Astrocyte of the cerebellum (primary cell): ENCODE results near the gene DNAJC27.
"Not testable (repeated sequence)": the region's sequence is repeated elsewhere in the genome, so short reads cannot be mapped to it uniquely, and the experiment has no call there.

Experiments
- DNase-seq: peaks from one replicate; pipeline ENCODE4 v3.0.0-alpha.2; 2011; ENCODE audit warnings: low read depth
- H3K4me3 ChIP-seq: 2 replicates; pipeline ENCODE4 v1.5.1; 2011; ENCODE audit warnings: mild to moderate bottlenecking, low read depth, low read length, moderate library complexity
- in situ Hi-C: cut with HindIII; loops from 2 replicates; pipeline ENCODE4 v1.10.0; 2017; ENCODE audit warnings: low sequenced_read_pairs
- TF ChIP-seq, protein P1 (sequence below): IDR thresholded peaks from 2 replicates; pipeline ENCODE4 v1.5.1; 2012; ENCODE audit warnings: low read length, low read depth, moderate library complexity, mild to moderate bottlenecking; ENCODE audit errors: missing control alignments

Gene DNAJC27

DNA sequence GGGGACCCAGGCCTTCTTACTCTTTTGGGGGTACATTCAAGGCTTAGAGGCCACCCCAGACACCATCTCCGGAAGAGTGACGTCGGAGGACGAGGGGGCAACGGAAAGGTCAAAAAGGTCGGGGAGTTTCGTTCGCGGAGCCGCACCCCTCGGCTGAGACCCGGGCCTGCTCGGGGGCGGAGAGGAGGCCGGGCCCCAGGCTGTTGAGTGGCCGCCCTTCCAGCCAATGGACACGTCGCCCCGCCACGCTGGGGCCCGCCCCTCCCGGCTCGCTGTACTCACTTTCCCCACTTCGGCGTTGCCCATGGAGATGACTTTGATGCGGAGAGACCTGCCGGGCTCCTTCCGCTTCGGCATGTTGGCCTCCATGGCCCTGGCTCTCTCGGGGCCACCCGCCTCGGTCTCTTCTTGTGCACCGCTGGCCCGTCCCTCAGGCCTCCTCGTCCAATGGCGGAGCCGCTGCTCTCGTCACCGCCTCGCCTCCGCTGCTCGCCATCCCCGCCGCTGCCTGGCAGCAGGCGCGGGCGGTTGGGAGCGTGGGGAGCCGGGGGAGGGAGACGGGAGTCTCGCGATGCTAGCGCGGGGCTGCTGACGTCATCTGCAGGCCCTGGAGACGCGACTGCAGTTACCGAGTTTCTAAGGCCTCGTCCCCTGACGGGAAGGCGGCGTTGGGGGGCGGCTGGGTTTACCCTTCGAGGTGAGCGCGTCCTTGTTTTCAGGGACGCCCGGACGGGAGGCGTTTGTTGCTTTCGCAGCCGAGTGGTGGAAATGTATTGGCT lies at the start of gene DNAJC27:
DNAJC27 (minus strand) TSS at position 420 of the 779 bp plus-strand sequence; CDS start at position 369, 51 bp downstream.
- H3K4me3 ChIP-seq, result peak within 1 kb of the TSS; percentile 75
- TF ChIP-seq, protein P1, sequence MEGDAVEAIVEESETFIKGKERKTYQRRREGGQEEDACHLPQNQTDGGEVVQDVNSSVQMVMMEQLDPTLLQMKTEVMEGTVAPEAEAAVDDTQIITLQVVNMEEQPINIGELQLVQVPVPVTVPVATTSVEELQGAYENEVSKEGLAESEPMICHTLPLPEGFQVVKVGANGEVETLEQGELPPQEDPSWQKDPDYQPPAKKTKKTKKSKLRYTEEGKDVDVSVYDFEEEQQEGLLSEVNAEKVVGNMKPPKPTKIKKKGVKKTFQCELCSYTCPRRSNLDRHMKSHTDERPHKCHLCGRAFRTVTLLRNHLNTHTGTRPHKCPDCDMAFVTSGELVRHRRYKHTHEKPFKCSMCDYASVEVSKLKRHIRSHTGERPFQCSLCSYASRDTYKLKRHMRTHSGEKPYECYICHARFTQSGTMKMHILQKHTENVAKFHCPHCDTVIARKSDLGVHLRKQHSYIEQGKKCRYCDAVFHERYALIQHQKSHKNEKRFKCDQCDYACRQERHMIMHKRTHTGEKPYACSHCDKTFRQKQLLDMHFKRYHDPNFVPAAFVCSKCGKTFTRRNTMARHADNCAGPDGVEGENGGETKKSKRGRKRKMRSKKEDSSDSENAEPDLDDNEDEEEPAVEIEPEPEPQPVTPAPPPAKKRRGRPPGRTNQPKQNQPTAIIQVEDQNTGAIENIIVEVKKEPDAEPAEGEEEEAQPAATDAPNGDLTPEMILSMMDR, result no peak
- peak; percentile 95 for DNase-seq
- in situ Hi-C loops, result no loop called here

DNA sequence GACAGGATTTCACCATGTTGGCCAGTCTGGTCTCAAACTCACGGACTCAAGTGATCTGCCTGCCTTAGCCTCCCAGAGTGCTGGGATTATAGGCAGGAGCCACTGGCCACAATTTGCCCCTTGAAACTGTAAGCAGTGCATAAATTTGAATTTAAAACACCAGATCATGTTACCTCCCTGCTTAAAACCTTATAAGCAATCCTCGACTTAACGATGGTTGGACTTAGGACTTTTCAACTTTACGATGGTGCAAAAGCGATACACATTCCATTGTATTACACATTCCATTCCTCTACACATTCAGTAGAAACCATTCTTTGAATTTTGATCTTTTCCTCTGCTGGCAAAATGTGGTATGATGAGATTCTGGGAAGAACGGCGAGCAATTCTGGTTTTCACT lies 46.9 kb upstream of the DNAJC27 start:
- TF ChIP-seq, protein P1, result no peak
- in situ Hi-C loops, result no loop called here
- no peak for DNase-seq
- H3K4me3 ChIP-seq, result no peak overlapping the region

DNA sequence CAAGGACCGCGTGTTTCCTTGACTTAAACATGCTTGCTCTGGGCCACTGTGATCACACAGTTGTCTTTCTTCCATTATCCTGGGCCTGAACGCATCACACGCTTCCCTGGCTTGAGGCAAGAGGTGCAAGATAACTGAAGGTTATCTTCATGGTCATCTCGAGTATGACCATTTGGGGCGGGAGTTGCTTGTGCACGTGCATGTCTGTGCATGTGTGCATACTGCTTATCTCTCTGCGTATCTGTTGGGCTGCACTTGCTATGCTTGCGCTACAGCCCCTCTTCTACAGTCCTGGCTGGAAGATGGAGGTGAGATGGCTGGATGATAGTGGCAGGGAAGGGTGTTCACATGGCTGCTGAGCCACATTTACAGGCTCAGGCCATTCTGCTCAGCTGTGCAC lies 42.9 kb upstream of the DNAJC27 start:
- no peak overlapping the region for H3K4me3 ChIP-seq
- no peak for DNase-seq
- TF ChIP-seq, protein P1, result no peak
- in situ Hi-C loops, result no loop called here

DNA sequence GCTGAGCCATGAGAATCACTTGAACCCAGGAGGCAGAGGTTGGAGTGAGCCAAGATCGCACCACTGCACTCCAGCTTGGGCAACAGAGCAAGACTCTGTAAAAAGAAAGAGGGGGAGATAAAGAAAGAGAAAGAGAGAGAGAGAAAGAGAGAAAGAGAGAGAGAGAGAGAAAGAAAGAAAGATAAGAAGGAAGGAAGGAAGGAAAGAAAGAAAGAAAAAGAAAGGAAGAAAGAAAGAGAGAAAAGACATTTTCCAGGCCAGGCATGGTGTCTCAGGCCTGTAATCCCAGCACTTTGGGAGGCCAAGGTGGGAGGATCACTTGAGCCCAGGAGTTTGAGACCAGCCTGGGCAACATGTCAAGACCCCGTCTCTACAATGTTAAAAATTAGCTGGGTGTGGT lies 39.6 kb upstream of the DNAJC27 start:
- in situ Hi-C loops, DNase-seq, H3K4me3 ChIP-seq: not testable (repeated sequence)

DNA sequence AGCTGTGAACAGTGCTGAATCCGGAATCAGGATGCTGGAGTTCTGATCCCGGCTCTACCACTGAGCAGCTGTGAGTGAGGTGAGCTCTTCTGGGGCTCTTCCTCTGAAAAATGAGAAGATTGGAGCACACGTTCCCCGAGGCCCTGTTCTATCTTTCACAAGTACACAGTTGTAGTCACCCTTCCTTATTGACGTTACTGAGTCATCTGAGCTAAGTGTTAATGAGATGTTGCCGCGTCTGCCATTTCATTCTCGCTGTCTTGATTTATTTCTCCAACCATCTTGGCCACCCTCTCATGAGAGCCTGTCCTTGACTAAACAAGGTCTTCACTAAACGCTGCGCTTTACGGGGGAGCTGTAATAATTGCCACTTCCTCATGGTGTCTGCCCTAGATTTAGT lies 38.2 kb upstream of the DNAJC27 start:
- in situ Hi-C loops, result no loop called here
- no peak overlapping the region for H3K4me3 ChIP-seq
- TF ChIP-seq, protein P1, result no peak
- DNase-seq, result no peak

DNA sequence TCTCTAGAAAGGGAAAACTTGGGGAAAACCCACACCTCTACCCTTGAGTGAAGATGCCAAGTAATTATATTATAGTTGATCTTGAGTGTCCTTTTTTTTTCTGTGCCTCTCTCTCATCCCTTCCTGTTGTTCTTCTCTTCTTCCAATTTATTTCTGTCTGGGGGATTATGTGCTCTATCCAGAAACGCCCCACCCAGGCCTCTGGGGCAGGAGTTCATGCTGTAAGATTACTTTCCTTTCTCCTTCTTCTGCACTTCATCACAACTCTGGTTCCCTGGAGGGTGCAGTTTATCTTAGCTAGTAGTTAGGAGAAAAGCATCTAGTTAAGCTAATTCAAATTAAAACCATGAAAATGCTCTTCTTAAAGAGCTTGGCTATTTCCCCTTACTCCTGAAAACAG lies 30.3 kb upstream of the DNAJC27 start:
- in situ Hi-C loops, result no loop called here
- H3K4me3 ChIP-seq, result no peak overlapping the region

DNA sequence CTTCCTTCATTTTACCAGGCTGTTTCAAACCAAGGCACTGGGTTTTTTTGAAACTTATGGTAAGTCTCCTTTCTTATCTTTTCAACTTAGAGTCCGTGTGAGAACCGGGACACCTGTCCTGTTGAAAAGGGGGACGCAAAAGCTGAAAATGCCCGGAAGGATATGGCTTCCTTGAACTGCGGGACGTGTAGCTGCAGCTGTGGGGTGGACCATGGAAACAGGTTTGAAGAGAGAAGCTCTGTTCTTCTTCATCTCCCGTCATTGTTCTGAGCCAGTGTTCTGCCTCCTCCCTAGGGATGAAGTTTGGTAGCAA lies 29.5 kb upstream of the DNAJC27 start:
- DNase-seq, result no peak
- in situ Hi-C loops, result no loop called here
- TF ChIP-seq, protein P1, result no peak
- H3K4me3 ChIP-seq, result no peak overlapping the region

More for the DNA sequence above, 30.3 kb upstream of the DNAJC27 start:
- TF ChIP-seq, protein P1, result no peak
- no peak for DNase-seq
